HEK293 (cell line): ENCODE results near the gene RABEP1.

Source experiments
- CTCF ChIA-PET: fragments of 350-600 bp; formaldehyde crosslinking; extraction: SDS; loops from one replicate; lab custom pipeline; 2021; ENCODE audit warnings: antibody characterized with exemption; lab: Yijun Ruan, JAX
- POLR2A ChIA-PET: fragments of 300-600 bp; formaldehyde crosslinking; extraction: SDS; loops from one replicate; lab custom pipeline; 2020; ENCODE audit warnings: antibody characterized with exemption, inconsistent platforms; lab: Yijun Ruan, JAX
- H3K27ac ChIP-seq: fragments of 200-500 bp; sonication (Bioruptor generic); 2 replicates; pipeline ENCODE4 v1.5.1; 2014; ENCODE audit warnings: low read depth, low read length, control low read depth, inconsistent platforms; ENCODE audit errors: extremely low read depth
- H3K36me3 ChIP-seq, 2 experiments: fragments of 200-500 bp in 1 of 2; sonication (Bioruptor generic) in 1 of 2; 1 replicate in 1 of 2; 2 replicates in 1 of 2; pipeline ENCODE4 v1.5.1; 2014 to 2017; ENCODE audit warnings: inconsistent platforms in 2 of 2, low read length in 2 of 2; ENCODE audit not compliant: control insufficient read depth in 2 of 2, insufficient read depth in 1 of 2
- H3K4me1 ChIP-seq: fragments of 200-500 bp; sonication (Bioruptor generic); 2 replicates; pipeline ENCODE4 v1.5.1; 2014; ENCODE audit warnings: mild to moderate bottlenecking, low read length, inconsistent platforms; ENCODE audit not compliant: control insufficient read depth, insufficient read depth
- H3K4me3 ChIP-seq: 2 replicates; pipeline ENCODE4 v1.5.1; 2011; ENCODE audit warnings: low read depth, mild to moderate bottlenecking, control low read depth, low read length, moderate library complexity
- H3K9me3 ChIP-seq: fragments of 200-500 bp; sonication (Bioruptor generic); 2 replicates; pipeline ENCODE4 v1.5.1; 2014; ENCODE audit warnings: low read depth, low read length, inconsistent platforms; ENCODE audit not compliant: control insufficient read depth, insufficient read depth
- BCL11B ChIP-seq: fragments of 450-650 bp; formaldehyde crosslinking; IDR thresholded peaks from 2 replicates; pipeline ENCODE4 v1.5.1; 2016; ENCODE audit warnings: low read depth, missing biosample characterization, missing genetic modification characterization
- FEZF1 ChIP-seq: fragments of 450-650 bp; formaldehyde crosslinking; IDR thresholded peaks from 2 replicates; pipeline ENCODE4 v1.5.1; 2016; ENCODE audit warnings: missing biosample characterization, missing genetic modification characterization
- GLI2 ChIP-seq: fragments of 450-650 bp; formaldehyde crosslinking; IDR thresholded peaks from 2 replicates; pipeline ENCODE4; 2017; ENCODE audit warnings: missing biosample characterization, missing genetic modification characterization, low read depth, borderline replicate concordance
- PRDM6 ChIP-seq: fragments of 450-650 bp; formaldehyde crosslinking; IDR thresholded peaks from 2 replicates; pipeline ENCODE4 v1.5.1; 2017; ENCODE audit warnings: missing biosample characterization, missing genetic modification characterization
- ZBTB17 ChIP-seq: fragments of 450-650 bp; formaldehyde crosslinking; IDR thresholded peaks from 2 replicates; pipeline ENCODE4 v1.5.1; 2016; ENCODE audit warnings: missing biosample characterization, missing genetic modification characterization
- ZFP3 ChIP-seq: fragments of 450-650 bp; formaldehyde crosslinking; IDR thresholded peaks from 2 replicates; pipeline ENCODE4 v1.5.1; 2016; ENCODE audit warnings: low read depth, missing biosample characterization, missing genetic modification characterization
- ZNF112 ChIP-seq: fragments of 450-650 bp; formaldehyde crosslinking; IDR thresholded peaks from 2 replicates; pipeline ENCODE4 v1.5.0; 2017; ENCODE audit warnings: missing biosample characterization, missing genetic modification characterization
- ZNF155 ChIP-seq: fragments of 450-650 bp; formaldehyde crosslinking; IDR thresholded peaks from 2 replicates; pipeline ENCODE4 v1.5.1; 2016; ENCODE audit warnings: missing biosample characterization, missing genetic modification characterization
- ZNF19 ChIP-seq: fragments of 450-650 bp; formaldehyde crosslinking; IDR thresholded peaks from 2 replicates; pipeline ENCODE4; 2016; ENCODE audit warnings: missing biosample characterization, missing genetic modification characterization, low read depth
- ZNF324 ChIP-seq: fragments of 450-650 bp; formaldehyde crosslinking; IDR thresholded peaks from 2 replicates; pipeline ENCODE4 v1.5.1; 2016; ENCODE audit warnings: missing biosample characterization, missing genetic modification characterization
- ZNF366 ChIP-seq: fragments of 450-650 bp; formaldehyde crosslinking; conservative IDR thresholded peaks from 2 replicates; pipeline ENCODE4 v1.5.1; 2016; ENCODE audit warnings: missing biosample characterization, missing genetic modification characterization
- ZNF394 ChIP-seq: fragments of 450-650 bp; formaldehyde crosslinking; IDR thresholded peaks from 2 replicates; pipeline ENCODE4 v1.5.1; 2016; ENCODE audit warnings: missing biosample characterization, missing genetic modification characterization, mild to moderate bottlenecking, moderate library complexity, borderline replicate concordance
- ZNF629 ChIP-seq: fragments of 450-650 bp; formaldehyde crosslinking; IDR thresholded peaks from 2 replicates; pipeline ENCODE4 v1.5.1; 2017; ENCODE audit warnings: missing biosample characterization, missing genetic modification characterization
- ZNF639 ChIP-seq: fragments of 450-650 bp; formaldehyde crosslinking; IDR thresholded peaks from 2 replicates; pipeline ENCODE4 v1.5.1; 2016; ENCODE audit warnings: missing biosample characterization, missing genetic modification characterization
- TF ChIP-seq, protein P1 (sequence below): fragments of 450-650 bp; formaldehyde crosslinking; IDR thresholded peaks from 2 replicates; pipeline ENCODE4 v1.5.1; 2016; ENCODE audit warnings: missing biosample characterization, missing genetic modification characterization, low read depth

Gene RABEP1

DNA sequence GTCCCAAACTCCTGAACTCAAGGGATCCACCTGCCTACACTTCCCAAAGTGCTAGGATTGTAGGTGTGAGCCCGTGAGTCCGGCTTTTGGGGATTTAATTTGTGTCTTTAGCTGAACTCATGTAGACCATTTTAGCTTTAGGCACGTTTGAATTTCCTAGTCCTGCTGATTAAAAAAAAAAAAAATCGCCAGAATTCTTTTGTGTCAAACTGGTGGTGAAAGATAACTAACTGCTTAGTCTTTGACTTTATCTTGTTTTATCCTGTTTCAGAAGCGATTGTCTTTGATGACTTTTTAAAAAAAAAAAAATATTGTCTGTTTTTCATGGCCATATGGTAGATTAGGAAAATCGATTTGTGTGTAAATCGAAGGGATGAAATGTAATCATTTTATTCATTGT is 2.6 kb downstream of the RABEP1 start:
- Histone ChIP-seq H3K9me3 (no peaks in the 10 kb centered on the region), H3K27ac (no peak overlapping the region), H3K36me3 (peaks cover 8 to 10% of the 10 kb centered on the region in 2 experiments; a peak in 2 of 3 replicates), H3K4me3 (no peak overlapping the region), H3K4me1 (peaks cover 23% of the 10 kb centered on the region)
- TF ChIP-seq ZFP3 (no peak), ZNF366 (tag by site-specific recombination) (no peak), BCL11B (tag by site-specific recombination) (no peak)
- TF ChIP-seq, protein P1, sequence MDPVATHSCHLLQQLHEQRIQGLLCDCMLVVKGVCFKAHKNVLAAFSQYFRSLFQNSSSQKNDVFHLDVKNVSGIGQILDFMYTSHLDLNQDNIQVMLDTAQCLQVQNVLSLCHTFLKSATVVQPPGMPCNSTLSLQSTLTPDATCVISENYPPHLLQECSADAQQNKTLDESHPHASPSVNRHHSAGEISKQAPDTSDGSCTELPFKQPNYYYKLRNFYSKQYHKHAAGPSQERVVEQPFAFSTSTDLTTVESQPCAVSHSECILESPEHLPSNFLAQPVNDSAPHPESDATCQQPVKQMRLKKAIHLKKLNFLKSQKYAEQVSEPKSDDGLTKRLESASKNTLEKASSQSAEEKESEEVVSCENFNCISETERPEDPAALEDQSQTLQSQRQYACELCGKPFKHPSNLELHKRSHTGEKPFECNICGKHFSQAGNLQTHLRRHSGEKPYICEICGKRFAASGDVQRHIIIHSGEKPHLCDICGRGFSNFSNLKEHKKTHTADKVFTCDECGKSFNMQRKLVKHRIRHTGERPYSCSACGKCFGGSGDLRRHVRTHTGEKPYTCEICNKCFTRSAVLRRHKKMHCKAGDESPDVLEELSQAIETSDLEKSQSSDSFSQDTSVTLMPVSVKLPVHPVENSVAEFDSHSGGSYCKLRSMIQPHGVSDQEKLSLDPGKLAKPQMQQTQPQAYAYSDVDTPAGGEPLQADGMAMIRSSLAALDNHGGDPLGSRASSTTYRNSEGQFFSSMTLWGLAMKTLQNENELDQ (tag by site-specific recombination), result no peak
- CTCF ChIA-PET, result interaction anchor here (0.7 to 1.3 kb wide), 2 partner anchors 11 to 121 kb away, joined by 3 read pairs; no protein-coding TSS in a partner anchor
- POLR2A ChIA-PET, result interaction anchor here (0.7 to 2.5 kb wide), 2 partner anchors 13 to 14 kb away, joined by 4 to 7 read pairs; no protein-coding TSS in a partner anchor

- ChIA-PET CTCF (interaction anchor here (0.6 to 1.0 kb wide), 2 partner anchors 9 to 14 kb away, joined by 3 read pairs; no protein-coding TSS in a partner anchor), POLR2A (no interaction called here)
- no peaks in the 10 kb centered on the region for H3K9me3 ChIP-seq
- no peak overlapping the region for H3K4me3 ChIP-seq
- 0 out of 2 replicates have a peak, but pooled peaks have one; percentile 25 for TF ChIP-seq ZBTB17
- no peak for TF ChIP-seq ZNF112 (tag by site-specific recombination)
- no peak for TF ChIP-seq ZNF19
- no peak for TF ChIP-seq GLI2 (tag by site-specific recombination)
- no peak for TF ChIP-seq PRDM6 (tag by site-specific recombination)
- no peak for TF ChIP-seq ZNF155 (tag by site-specific recombination)
- TF ChIP-seq ZNF629 (tag by site-specific recombination), result 0 out of 2 replicates have a peak, but pooled peaks have one; percentile 12
- TF ChIP-seq ZNF394 (tag by site-specific recombination), result no peak
- TF ChIP-seq ZNF639 (tag by site-specific recombination), result no peak
- TF ChIP-seq ZNF324 (tag by site-specific recombination), result no peak
- H3K4me1 ChIP-seq, result peaks cover 23% of the 10 kb centered on the region
- H3K27ac ChIP-seq, result 0 out of 2 replicates have a peak overlapping the region, but pooled peaks have one; percentile 5
- peaks cover 8 to 17% of the 10 kb centered on the region in 2 experiments; a peak in 2 of 3 replicates for H3K36me3 ChIP-seq
Measured at GRCh38 chr17:5286846-5287245, 4.8 kb downstream of the RABEP1 start.

DNA sequence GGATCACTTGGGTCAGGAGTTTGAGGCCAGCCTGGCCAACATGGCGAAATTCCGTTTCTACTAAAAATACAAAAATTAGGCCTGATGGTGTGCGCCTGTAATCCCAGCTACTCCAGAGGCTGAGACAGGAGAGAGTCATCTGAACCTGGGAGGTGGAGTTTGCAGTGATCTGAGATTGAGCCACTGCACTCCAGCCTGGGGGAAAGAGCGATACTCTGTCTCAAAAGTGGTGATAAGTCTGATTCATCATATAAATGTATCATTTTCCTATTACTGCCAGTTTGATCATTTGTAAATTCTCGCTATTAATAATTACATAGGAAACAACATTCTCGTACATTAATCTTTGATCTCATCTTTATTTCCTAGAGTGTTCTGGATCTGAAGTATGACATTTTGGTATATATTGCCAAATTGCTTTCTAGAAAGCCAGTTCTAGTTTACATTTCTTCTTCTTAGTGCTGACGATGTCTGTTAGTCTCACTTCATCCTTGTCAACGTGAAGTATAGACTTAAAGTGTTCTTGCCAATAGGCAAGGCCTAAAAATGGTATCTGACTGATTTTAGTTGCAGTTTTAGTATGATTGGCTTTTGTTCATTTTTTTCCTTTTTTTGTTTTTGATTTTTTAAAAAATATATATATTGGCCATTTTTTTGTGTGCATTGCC is 9.7 kb downstream of the RABEP1 start:
- ChIA-PET CTCF (no interaction called here), POLR2A (no interaction called here)
- no peak for TF ChIP-seq FEZF1
- TF ChIP-seq ZNF394 (tag by site-specific recombination), result peak; percentile 48; the same call in 1 of the 2 replicates
- Histone ChIP-seq H3K36me3 (peaks cover 4 to 23% of the 10 kb centered on the region in 2 experiments; a peak in 2 of 3 replicates), H3K4me3 (no peak overlapping the region), H3K27ac (no peak overlapping the region), H3K4me1 (peaks cover 5% of the 10 kb centered on the region), H3K9me3 (no peaks in the 10 kb centered on the region)
